Activated CD8-positive, alpha-beta memory T cell treated with anti-CD3 and anti-CD28 coated beads, Interleukin-2, amount 50 U/mL, for 24 hours (primary cell): Measurements from ENCODE around the gene GNB1L.

Experiments used
- DNase-seq: peaks from one replicate; pipeline ENCODE4 v3.0.0-alpha.2; 2020; ENCODE audit errors: extremely low read depth

GNB1L gene

DNA sequence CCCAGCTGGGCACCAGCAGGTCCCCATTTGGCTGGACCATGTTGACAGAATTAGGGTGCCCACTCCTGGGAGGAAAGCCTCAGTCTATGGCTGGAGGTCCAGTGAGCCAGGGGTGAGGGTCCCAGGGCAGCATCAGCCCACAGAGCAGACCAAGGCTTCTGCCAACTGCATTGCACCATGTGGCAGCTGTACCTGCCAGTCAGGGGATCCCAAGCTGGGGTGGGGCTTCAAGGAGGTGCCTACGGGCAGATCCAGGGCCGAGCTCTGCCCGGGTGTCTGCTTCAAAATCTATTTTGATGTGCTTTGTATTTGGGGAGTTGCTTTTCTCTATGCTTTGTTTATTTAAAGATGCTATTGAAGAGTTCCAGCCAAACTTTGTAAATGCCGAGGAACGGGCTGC, 120.9 kb downstream of the GNB1L start:
- DNase-seq: no peak
